ENCODE measurements around the gene TMEM63C. TPM values are rescaled to one million over a fixed set of nuclear protein-coding genes. Genes with fewer than 3 reads are reported as not detected.

The TMEM63C gene
- total RNA-seq, 2 experiments from 2014 or later = 0.79 to 6.6 TPM

Small RNA genes lying within 50 kb of the gene (microRNA-seq; reads per million reads assigned to microRNA genes)
- not detected for gene MIR1260A (ENCODE audit: borderline replicate concordance)

Small RNA genes lying within 50 kb of the gene (small RNA-seq; reads per million reads assigned to genes)
- gene MIR1260A (not detected), gene RF00421 (not detected)

Other genes starting within 250 kb of the TMEM63C start
- gene IRF2BPL, start 153.1 kb upstream of the TMEM63C start, total RNA-seq (2014; rRNA removed; shearing (Covaris generic)) = 18.8 and 25.8 TPM in 2 replicates
- gene IRF2BPL, start 153.1 kb upstream of the TMEM63C start, total RNA-seq (2022) = 23.7 and 23.8 TPM in 2 replicates
- 31.7 and 43.4 TPM in 2 replicates for gene CIPC, start 83.5 kb upstream of the TMEM63C start, total RNA-seq (2014; rRNA removed; shearing (Covaris generic))
- gene CIPC, start 83.5 kb upstream of the TMEM63C start, total RNA-seq (2022) = 20.9 and 24.1 TPM in 2 replicates
- gene ZDHHC22, start 40.0 kb upstream of the TMEM63C start, total RNA-seq (2014; rRNA removed; shearing (Covaris generic)) = not detected in 2 replicates
- not detected in 2 replicates for gene ZDHHC22, start 40.0 kb upstream of the TMEM63C start, total RNA-seq (2022)
- not detected in 2 replicates for gene NGB, start 89.4 kb downstream of the TMEM63C start, total RNA-seq (2014; rRNA removed; shearing (Covaris generic))
- not detected in 2 replicates for gene NGB, start 89.4 kb downstream of the TMEM63C start, total RNA-seq (2022)
- gene POMT2, start 139.1 kb downstream of the TMEM63C start, total RNA-seq (2014; rRNA removed; shearing (Covaris generic)) = 5.9 and 8.2 TPM in 2 replicates
- 28.3 and 31.4 TPM in 2 replicates for gene POMT2, start 139.1 kb downstream of the TMEM63C start, total RNA-seq (2022)
- 39.9 and 43.0 TPM in 2 replicates for gene GSTZ1, start 139.2 kb downstream of the TMEM63C start, total RNA-seq (2014; rRNA removed; shearing (Covaris generic))
- gene GSTZ1, start 139.2 kb downstream of the TMEM63C start, total RNA-seq (2022) = 53.6 and 55.6 TPM in 2 replicates
- 19.5 and 21.9 TPM in 2 replicates for gene TMED8, start 195.3 kb downstream of the TMEM63C start, total RNA-seq (2014; rRNA removed; shearing (Covaris generic))
- gene TMED8, start 195.3 kb downstream of the TMEM63C start, total RNA-seq (2022) = 45.4 and 46.2 TPM in 2 replicates
- gene SAMD15, start 195.6 kb downstream of the TMEM63C start, total RNA-seq (2014; rRNA removed; shearing (Covaris generic)) = 1.1 and 1.6 TPM in 2 replicates
- gene SAMD15, start 195.6 kb downstream of the TMEM63C start, total RNA-seq (2022) = 0.70 and 2.0 TPM in 2 replicates
- 0.38 TPM in 1 of 2 replicates, not detected in the other for gene NOXRED1, start 241.7 kb downstream of the TMEM63C start, total RNA-seq (2014; rRNA removed; shearing (Covaris generic))
- 0.50 and 0.74 TPM in 2 replicates for gene NOXRED1, start 241.7 kb downstream of the TMEM63C start, total RNA-seq (2022)

Data from OCI-LY7 (cell line).